MCF 10A (cell line): ENCODE measurements around the gene ACR. TPM values are rescaled to one million over a fixed set of nuclear protein-coding genes. Genes with fewer than 3 reads are reported as not detected.

Source experiments
- BruUV-seq: library from RNA; stranded (reverse); fragments of 400-500 nt; replicated peaks from 2 replicates; lab custom pipeline; 2021; lab: Mats Ljungman, UMichigan
- CTCF ChIA-PET: fragments of 300-600 bp; sonication (Branson Sonifier 250); formaldehyde crosslinking; extraction: SDS; loops from one replicate; lab custom pipeline; 2021; ENCODE audit warnings: antibody characterized with exemption, inconsistent platforms; lab: Yijun Ruan, JAX
- POLR2A ChIA-PET: fragments of 300-600, 350-650 bp; sonication (Branson Sonifier 250); formaldehyde crosslinking; extraction: SDS; loops from one replicate; lab custom pipeline; 2020; ENCODE audit warnings: antibody characterized with exemption, inconsistent platforms; lab: Yijun Ruan, JAX
- DNase-seq: peaks from one replicate; pipeline ENCODE4 v3.0.0-alpha.2; 2018; ENCODE audit not compliant: unreplicated experiment
- H3K27ac Mint-ChIP-seq: one replicate; pipeline ENCODE4 v1.8.0; 2022; ENCODE audit warnings: mild to moderate bottlenecking, low read depth, mixed read lengths; ENCODE audit not compliant: unreplicated experiment
- H3K27me3 Mint-ChIP-seq: one replicate; pipeline ENCODE4 v1.8.0; 2022; ENCODE audit warnings: mixed read lengths; ENCODE audit not compliant: insufficient read depth, unreplicated experiment
- H3K36me3 Mint-ChIP-seq: one replicate; pipeline ENCODE4 v1.8.0; 2022; ENCODE audit warnings: mild to moderate bottlenecking, moderate library complexity, mixed read lengths; ENCODE audit not compliant: insufficient read depth, unreplicated experiment
- H3K4me1 Mint-ChIP-seq: one replicate; pipeline ENCODE4 v1.8.0; 2022; ENCODE audit warnings: mixed read lengths; ENCODE audit not compliant: insufficient read depth, unreplicated experiment
- H3K4me3 Mint-ChIP-seq: one replicate; pipeline ENCODE4 v1.8.0; 2022; ENCODE audit warnings: mild to moderate bottlenecking, moderate library complexity, mixed read lengths; ENCODE audit not compliant: unreplicated experiment
- H3K9me3 Mint-ChIP-seq: one replicate; pipeline ENCODE4 v1.8.0; 2022; ENCODE audit warnings: mixed read lengths; ENCODE audit not compliant: unreplicated experiment
- CTCF ChIP-seq: fragments of 200-600 bp; IDR thresholded peaks from one replicate; pipeline ENCODE4 v1.8.0; 2022; ENCODE audit warnings: antibody characterized with exemption, mild to moderate bottlenecking; ENCODE audit not compliant: unreplicated experiment
- intact Hi-C: fragments of 100-400 bp; cut with micrococcal nuclease; formaldehyde crosslinking; loops from 2 replicates; pipeline ENCODE4 v1.14.1; 2022
- total RNA-seq: library from RNA; stranded (reverse); gene quantifications from 2 replicates; pipeline ENCODE4 v1.2.3, GENCODE V29; 2022

Gene ACR
- total RNA-seq, 1 experiment from 2014 or later = not detected

- BruUV-seq = no TSS peak
- no peaks in the 10 kb centered on the region for H3K4me1 Mint-ChIP-seq
- no peaks in the 10 kb centered on the region for H3K36me3 Mint-ChIP-seq
- no peak overlapping the region for H3K4me3 Mint-ChIP-seq
- TF ChIP-seq CTCF = no peak
- no peak overlapping the region for H3K27ac Mint-ChIP-seq
- DNase-seq = no peak
- H3K27me3 Mint-ChIP-seq = no peaks in the 10 kb centered on the region
- CTCF ChIA-PET = interaction anchor here (3.0 kb wide), 1 partner anchor 10 kb away, joined by 16 read pairs; no protein-coding TSS in a partner anchor
- intact Hi-C loops = no loop called here
- POLR2A ChIA-PET = no interaction called here
- H3K9me3 Mint-ChIP-seq = no peaks in the 10 kb centered on the region
Measured at GRCh38 chr22:50722048-50722701, 15.8 kb upstream of the ACR start.

- no peaks in the 10 kb centered on the region for H3K9me3 Mint-ChIP-seq
- no peak for DNase-seq
- H3K4me1 Mint-ChIP-seq = no peaks in the 10 kb centered on the region
- H3K4me3 Mint-ChIP-seq = no peak overlapping the region
- ChIA-PET CTCF (interaction anchor here (3.0 kb wide), 1 partner anchor 9 kb away, joined by 16 read pairs; no protein-coding TSS in a partner anchor), POLR2A (no interaction called here)
- no peak for TF ChIP-seq CTCF
- no peaks in the 10 kb centered on the region for H3K27me3 Mint-ChIP-seq
- BruUV-seq = no TSS peak
- H3K36me3 Mint-ChIP-seq = no peaks in the 10 kb centered on the region
- intact Hi-C loops = no loop called here
- H3K27ac Mint-ChIP-seq = no peak overlapping the region
Measured at GRCh38 chr22:50722716-50723428, 15.1 kb upstream of the ACR start.

GRCh38 chr22:50723991-50724390, 14.0 kb upstream of the ACR start:
- POLR2A ChIA-PET = no interaction called here
- BruUV-seq = no TSS peak
- H3K27me3 Mint-ChIP-seq = no peaks in the 10 kb centered on the region
- intact Hi-C loops = no loop called here
- DNase-seq = no peak
- no peak overlapping the region for H3K27ac Mint-ChIP-seq
- H3K4me1 Mint-ChIP-seq = no peaks in the 10 kb centered on the region
- CTCF ChIA-PET = interaction anchor here (3.0 kb wide), 1 partner anchor 8 kb away, joined by 16 read pairs; no protein-coding TSS in a partner anchor
- no peaks in the 10 kb centered on the region for H3K9me3 Mint-ChIP-seq
- TF ChIP-seq CTCF = no peak
- H3K4me3 Mint-ChIP-seq = no peak overlapping the region
- H3K36me3 Mint-ChIP-seq = no peaks in the 10 kb centered on the region

- no peak for DNase-seq
- no peak overlapping the region for H3K4me3 Mint-ChIP-seq
- H3K9me3 Mint-ChIP-seq = no peaks in the 10 kb centered on the region
- no peaks in the 10 kb centered on the region for H3K27me3 Mint-ChIP-seq
- TF ChIP-seq CTCF = no peak
- H3K36me3 Mint-ChIP-seq = no peaks in the 10 kb centered on the region
- ChIA-PET CTCF (no interaction called here), POLR2A (no interaction called here)
- H3K4me1 Mint-ChIP-seq = no peaks in the 10 kb centered on the region
- intact Hi-C loops = no loop called here
- no peak overlapping the region for H3K27ac Mint-ChIP-seq
- BruUV-seq = no TSS peak
Measured at GRCh38 chr22:50724616-50725015, 13.4 kb upstream of the ACR start.
